ENCODE results near the gene ABHD16A. TPM values are rescaled to one million over a fixed set of nuclear protein-coding genes. Genes with fewer than 3 reads are reported as not detected.
A peak's percentile ranks its signal among the peaks of the same experiment; 100 is the strongest.

ABHD16A gene
- total and polyA plus RNA-seq, 2 of the 13 experiments (the other 11 are each of a cell fraction or from before 2014, with no cell fraction given), result 43.5 to 45.4 TPM

- TF ChIP-seq ZNF614 (CRISPR knock-in tag; IDR thresholded peaks at IDR 0.05; ENCODE audit: borderline replicate concordance) (peak; percentile 92; the same call in 1 of the 2 replicates), ZMAT3 (CRISPR knock-in tag; conservative IDR thresholded peaks at IDR 0.05) (peak; percentile 60; the same call in 1 of the 2 replicates), DDIT3 (CRISPR knock-in tag; IDR thresholded peaks at IDR 0.05) (no peak), ZNF260 (CRISPR knock-in tag; IDR thresholded peaks at IDR 0.05; ENCODE audit: borderline replicate concordance, low read depth) (no peak), FOSL2 (CRISPR knock-in tag; IDR thresholded peaks at IDR 0.05) (peak; percentile 98), NFIC (IDR thresholded peaks at IDR 0.05; ENCODE audit: low read length) (no peak), SMAD1 (CRISPR knock-in tag; IDR thresholded peaks at IDR 0.05; ENCODE audit: borderline replicate concordance, low read depth) (no peak; the same call in 1 of the 2 replicates), PPARG (CRISPR knock-in tag; conservative IDR thresholded peaks at IDR 0.05) (peak; percentile 73; the same call in 1 of the 2 replicates), ZNF10 (CRISPR knock-in tag; IDR thresholded peaks at IDR 0.05; ENCODE audit: borderline replicate concordance, low read depth) (no peak), ZNF589 (CRISPR knock-in tag; conservative IDR thresholded peaks at IDR 0.05) (peak; percentile 65; the same call in 1 of the 2 replicates), EP300 (IDR thresholded peaks at IDR 0.05; ENCODE audit: low read depth in 2 of 2, low read length in 2 of 2) (peak in 1 of 2 experiments; percentile 65; a peak in 2 of 4 replicates), EP300 (CRISPR knock-in tag; IDR thresholded peaks at IDR 0.05; ENCODE audit: borderline replicate concordance) (peak; percentile 45; the same call in 1 of the 2 replicates), HNRNPH1 (optimal IDR thresholded peaks at IDR 0.05; ENCODE audit: low read depth, low read length) (peak; percentile 92), ZSCAN31 (CRISPR knock-in tag; IDR thresholded peaks at IDR 0.05; ENCODE audit: low read depth) (no peak), PITX1 (CRISPR knock-in tag; IDR thresholded peaks at IDR 0.05) (peak; percentile 72), SP4 (CRISPR knock-in tag; IDR thresholded peaks at IDR 0.05) (peak; percentile 81), ZNF597 (CRISPR knock-in tag; IDR thresholded peaks at IDR 0.05) (no peak), ZFP41 (CRISPR knock-in tag; IDR thresholded peaks at IDR 0.05; ENCODE audit: borderline replicate concordance) (no peak), SKI (IDR thresholded peaks at IDR 0.05; ENCODE audit: partially characterized antibody) (no peak), ZNF652 (CRISPR knock-in tag; IDR thresholded peaks at IDR 0.05; ENCODE audit: borderline replicate concordance, low read depth) (no peak), SNAPC2 (CRISPR knock-in tag; IDR thresholded peaks at IDR 0.05) (0 out of 2 replicates have a peak, but pooled peaks have one; percentile 42), PCBP2 (optimal IDR thresholded peaks at IDR 0.05; ENCODE audit: low read depth, low read length, poor library complexity, severe bottlenecking) (peak; percentile 79), ZNF546 (CRISPR knock-in tag; conservative IDR thresholded peaks at IDR 0.05) (peak; percentile 91), HES4 (CRISPR knock-in tag; IDR thresholded peaks at IDR 0.05; ENCODE audit: borderline replicate concordance) (no peak; the same call in 1 of the 2 replicates)
- TF ChIP-seq, protein P1, sequence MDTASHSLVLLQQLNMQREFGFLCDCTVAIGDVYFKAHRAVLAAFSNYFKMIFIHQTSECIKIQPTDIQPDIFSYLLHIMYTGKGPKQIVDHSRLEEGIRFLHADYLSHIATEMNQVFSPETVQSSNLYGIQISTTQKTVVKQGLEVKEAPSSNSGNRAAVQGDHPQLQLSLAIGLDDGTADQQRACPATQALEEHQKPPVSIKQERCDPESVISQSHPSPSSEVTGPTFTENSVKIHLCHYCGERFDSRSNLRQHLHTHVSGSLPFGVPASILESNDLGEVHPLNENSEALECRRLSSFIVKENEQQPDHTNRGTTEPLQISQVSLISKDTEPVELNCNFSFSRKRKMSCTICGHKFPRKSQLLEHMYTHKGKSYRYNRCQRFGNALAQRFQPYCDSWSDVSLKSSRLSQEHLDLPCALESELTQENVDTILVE (CRISPR knock-in tag; IDR thresholded peaks at IDR 0.05), result peak; percentile 72; the same call in 1 of the 2 replicates
- TF ChIP-seq, protein P2, sequence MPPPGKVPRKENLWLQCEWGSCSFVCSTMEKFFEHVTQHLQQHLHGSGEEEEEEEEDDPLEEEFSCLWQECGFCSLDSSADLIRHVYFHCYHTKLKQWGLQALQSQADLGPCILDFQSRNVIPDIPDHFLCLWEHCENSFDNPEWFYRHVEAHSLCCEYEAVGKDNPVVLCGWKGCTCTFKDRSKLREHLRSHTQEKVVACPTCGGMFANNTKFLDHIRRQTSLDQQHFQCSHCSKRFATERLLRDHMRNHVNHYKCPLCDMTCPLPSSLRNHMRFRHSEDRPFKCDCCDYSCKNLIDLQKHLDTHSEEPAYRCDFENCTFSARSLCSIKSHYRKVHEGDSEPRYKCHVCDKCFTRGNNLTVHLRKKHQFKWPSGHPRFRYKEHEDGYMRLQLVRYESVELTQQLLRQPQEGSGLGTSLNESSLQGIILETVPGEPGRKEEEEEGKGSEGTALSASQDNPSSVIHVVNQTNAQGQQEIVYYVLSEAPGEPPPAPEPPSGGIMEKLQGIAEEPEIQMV (CRISPR knock-in tag; IDR thresholded peaks at IDR 0.05; ENCODE audit: low read depth), result 0 out of 2 replicates have a peak, but pooled peaks have one; percentile 21
Measured at GRCh38 chr6:31736021-31736767, 33.1 kb upstream of the ABHD16A start, which contains the start of gene CLIC1 (continued).
